DMS 273 (cell line): ENCODE data around the gene CDK6.

Source experiments
- DNase-seq: peaks from one replicate; lab custom pipeline; 2025; ENCODE audit not compliant: unreplicated experiment; lab: John Stamatoyannopoulos, UW

Gene CDK6

DNA sequence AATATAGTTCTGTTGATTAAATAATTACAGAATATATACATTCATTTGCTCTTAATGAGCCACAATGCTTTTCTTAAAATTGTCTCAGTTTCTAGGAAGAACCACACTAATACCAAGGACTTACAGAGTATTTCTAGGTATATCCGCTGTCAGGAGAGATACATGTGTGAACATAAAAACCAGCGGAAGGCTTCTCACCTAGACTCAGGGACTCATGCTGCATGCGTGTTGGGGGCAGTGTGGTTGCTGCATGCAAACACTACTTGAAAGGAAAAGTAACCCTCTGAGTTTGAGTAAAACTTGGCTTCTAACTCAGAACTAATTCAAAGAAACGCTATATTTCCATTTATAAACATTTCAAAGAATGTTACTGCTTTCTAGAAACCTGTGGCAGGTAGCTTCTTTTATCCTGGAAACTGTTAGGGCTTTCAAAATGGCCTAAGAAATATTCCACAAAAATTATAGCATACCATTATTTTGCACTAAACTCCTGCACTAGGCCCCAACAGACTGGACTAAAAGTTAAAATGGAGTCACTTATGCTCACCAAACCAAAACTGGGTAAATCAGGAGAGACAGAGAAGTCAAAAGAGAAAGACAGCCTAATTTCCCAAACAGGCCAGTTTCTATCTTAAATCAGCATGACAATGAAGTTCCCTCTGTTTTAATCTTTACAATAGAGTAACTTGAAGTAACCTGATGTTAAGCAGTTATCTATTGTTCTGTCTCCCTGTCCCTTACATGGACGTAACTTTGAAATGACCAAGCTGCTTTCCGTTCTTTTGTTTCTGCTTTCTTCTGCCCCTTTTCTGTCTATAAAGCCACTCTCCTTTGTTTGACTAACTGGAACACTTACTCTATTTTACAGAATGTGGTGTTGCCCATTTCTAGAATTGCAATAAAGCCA, 151.0 kb downstream of the CDK6 start:
- DNase-seq: no peak

GRCh38 chr7:92684274-92684673, 152.1 kb downstream of the CDK6 start:
- DNase-seq: no peak

DNA sequence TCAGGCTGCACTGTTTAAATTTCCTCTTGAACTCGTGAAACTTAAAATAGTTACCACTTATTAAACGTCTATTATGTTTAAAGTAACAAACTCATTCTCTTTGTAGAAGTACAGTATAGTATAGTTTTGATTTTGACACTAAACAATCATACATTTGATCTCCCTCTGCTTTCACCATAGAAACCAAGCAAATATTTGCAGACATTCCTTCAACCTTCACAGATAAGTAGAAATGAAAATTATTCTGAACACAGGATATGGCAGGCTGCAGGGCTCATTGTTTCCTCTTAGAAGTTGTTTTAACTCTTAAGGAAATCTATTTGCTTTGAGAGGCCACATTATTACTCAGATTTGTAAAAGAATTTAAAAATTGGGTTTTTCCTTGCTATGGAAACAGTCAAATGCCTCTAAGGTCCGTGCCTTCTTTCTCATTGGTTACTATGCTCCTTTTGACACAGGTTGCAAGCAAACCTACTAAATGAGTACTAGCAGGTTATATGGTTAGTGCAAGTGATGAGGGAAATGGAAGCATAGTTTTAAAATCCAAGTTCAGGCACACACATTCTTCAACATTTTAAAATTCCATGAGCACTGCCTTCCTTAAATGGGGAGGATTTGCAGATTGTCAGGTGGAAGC, 153.4 kb downstream of the CDK6 start:
- no peak for DNase-seq

- DNase-seq: no peak
These were observed 154.0 kb downstream of the CDK6 start for GRCh38 chr7:92682330-92682729.

DNA sequence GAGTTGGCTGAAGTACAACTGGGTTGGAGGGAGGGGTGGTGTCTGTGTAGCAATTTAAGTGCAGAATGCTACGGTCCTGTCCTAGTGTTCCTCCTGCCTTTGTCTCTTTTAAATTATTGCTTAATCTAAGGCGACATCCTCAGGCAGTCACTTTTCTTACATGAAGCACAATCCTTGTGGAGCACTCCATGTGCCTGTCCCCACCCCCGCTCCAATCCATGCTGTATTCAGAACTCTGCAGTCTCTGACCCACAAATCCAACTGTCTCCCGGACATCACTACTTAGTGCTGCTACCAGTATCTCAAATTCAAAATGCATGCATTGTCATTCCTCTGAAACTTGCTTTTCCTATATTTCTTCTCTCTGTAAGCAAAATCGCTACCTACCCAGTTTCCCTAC, 154.7 kb downstream of the CDK6 start:
- DNase-seq: no peak

DNA sequence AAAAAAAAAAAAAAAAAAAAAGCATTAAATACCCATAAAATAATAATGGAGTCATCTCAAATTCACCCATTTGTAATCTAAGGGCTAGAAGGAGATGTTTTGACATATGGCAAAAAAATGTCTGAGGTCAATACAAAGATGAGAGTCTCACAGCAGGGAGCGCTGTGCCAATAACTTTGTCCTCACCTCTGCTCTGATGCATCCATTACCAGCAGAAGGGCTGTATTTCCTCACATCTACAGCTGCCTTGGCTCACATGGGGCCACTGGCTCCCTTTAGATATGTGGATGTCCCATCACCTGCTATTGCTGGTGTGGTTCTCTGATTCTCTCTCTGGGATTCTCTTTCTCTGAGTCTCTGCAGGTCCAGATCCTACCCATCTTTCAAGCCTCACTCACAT, 155.9 kb downstream of the CDK6 start:
- no peak for DNase-seq

DNA sequence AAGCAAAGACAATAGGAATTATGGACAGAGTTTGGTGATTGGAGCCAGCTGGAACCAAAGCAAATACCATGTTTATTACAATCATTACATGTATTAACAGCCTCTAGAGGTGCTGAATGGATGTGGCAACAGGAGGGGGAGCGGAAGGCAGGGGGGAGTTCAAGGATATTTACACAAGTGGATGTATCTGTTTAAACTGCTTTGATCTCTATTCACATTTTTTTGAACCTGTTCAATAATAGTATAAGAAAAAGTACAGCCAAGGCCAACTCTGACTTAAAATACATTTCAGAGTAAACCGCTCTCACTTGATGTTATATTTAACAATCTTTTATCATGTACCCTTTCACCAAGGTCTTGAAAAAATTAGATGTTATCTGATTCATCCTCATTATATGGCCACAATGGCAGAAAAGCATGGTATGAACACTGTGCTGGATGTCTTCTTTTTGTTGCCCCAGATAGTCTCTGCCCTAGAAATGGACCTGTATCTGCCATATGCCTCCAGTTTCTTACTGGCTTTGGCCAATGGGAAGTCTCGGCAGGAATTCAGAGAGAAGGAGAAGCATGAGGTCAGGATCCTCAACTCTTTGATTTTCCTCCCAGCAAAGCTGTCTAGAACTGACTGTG, 158.0 kb downstream of the CDK6 start:
- no peak for DNase-seq

DNA sequence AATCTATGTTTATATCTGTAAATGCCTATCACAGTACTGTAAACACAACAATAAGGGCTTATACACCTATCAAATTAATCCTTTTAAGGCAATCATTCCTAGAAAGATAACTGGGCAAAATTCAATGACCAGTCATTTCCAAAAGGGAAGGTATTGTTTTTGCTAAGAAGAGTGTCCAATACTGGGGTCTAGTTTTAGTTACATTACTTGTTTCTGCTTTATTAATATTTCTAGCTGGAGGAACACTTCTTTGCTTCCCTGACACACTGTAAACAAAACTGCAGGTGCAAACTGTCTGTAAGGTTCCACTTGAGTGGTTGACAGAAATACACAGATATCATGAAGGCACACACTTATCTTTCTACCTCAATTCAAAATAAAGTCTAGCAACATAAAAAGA, 162.0 kb downstream of the CDK6 start:
- no peak for DNase-seq

DNA sequence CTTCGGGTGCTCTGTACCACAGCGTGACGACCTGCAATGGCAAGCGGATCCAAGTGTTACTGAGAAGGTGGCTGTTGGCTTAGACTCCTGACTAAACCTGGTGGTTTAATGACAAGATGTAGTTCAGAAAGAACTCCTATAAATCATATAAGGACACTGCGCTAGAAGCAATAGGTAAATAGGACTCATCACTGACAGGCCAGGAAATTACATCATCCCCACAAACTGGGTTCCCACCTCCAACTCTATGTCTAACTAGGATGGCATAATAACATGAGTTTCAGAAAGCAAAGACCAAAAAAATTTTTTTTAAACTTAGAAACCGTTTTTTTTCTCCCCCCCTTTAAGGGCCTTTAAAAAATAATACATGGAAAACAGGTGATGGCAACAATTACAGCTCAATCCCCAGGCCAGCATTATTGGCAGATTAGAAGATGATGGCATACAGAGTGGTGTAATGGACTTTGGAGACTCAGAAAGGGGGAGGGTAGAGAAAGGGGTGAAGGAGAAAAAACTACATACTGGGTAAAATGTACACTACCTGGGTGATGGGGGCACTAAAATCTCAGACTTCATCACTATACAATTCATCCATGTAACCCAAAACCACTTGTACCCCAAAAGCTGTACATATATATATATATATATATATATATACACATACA, 164.7 kb downstream of the CDK6 start:
- DNase-seq: no peak

GRCh38 chr7:92670204-92670851, 166.0 kb downstream of the CDK6 start:
- DNase-seq: no peak

GRCh38 chr7:92669616-92670165, 166.7 kb downstream of the CDK6 start:
- DNase-seq: no peak

- no peak for DNase-seq
These were observed 167.8 kb downstream of the CDK6 start for GRCh38 chr7:92668564-92668963.

DNA sequence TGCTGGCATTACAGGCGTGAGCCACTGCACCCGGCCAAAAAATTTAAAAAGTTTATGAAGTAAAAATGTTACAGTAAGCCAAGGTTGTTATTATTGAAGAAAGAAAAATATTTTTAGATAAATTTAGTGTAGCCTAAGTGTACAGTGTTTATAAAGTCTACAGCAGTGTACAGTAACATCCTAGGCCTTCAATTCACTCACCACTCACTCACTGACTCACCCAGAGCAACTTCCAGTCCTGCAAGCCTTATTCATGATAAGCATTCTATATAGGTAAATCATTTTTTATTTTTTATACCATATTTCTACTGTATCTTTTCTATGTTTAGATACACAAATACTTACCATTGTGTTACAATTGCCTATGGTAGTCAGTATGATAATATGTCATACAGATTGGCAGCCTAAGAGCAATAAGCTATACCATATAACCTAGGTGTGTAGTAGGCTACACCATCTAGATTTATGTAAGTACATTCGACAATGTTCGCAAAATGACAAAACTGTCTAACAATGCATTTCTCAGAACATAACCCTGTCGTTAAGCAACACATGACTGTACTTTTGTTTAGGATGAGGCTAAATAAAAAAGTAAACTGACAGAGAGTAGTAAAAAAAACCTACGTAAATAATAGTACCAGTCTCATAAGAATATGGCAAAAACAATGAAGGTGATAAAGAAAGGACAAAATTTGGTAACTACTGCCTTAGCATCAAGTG, 168.4 kb downstream of the CDK6 start:
- no peak for DNase-seq

- no peak for DNase-seq
These were observed 170.4 kb downstream of the CDK6 start for GRCh38 chr7:92665926-92666325.

GRCh38 chr7:92661651-92662050, 174.7 kb downstream of the CDK6 start:
- DNase-seq: no peak

GRCh38 chr7:92658671-92659070, 177.7 kb downstream of the CDK6 start:
- no peak for DNase-seq

- DNase-seq: no peak
These were observed 179.0 kb downstream of the CDK6 start for GRCh38 chr7:92657391-92657790.

DNA sequence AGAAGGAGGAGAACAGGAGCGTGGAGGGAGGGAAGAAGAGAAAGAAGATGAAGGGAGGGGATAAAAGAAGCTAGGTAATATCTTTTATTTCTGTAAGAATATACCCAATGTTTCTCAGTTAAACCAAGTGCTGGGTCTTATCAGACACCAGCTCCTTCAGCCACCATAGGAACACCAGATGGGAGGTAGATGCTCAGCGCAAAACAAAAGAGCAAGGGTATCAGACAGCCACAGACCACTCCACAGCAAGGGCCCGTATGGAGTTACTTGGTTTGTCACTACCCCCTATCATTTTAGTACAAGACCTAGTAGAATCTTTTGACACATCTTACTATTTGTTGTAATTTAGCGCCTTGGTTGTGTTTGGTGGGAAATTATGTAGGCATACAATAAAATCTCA, 180.3 kb downstream of the CDK6 start:
- DNase-seq: no peak

DNA sequence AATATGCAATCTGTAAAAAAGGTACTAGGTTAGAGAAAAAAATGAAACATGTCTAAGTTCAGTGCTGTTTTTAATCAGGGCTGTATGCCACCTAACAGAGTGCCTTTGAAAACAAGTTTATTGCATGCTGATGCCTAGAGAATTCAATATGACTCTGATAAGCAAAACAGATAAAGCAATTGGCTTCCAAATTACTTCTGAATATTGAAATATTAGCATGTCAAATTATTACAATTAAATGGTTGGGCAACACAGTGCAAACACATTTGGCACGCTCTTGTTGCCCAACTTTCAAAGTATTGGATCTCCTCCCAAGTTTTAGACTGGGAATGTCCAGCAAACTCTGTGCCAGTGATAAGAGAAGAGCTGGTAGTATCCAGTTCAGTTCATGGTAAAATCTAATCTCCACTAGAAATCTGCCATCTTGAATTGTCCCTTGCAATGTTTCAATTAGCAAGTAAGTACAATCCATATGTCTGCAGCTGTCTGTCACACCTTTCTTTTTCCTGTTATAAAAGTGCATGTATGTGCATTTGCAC, 181.0 kb downstream of the CDK6 start:
- no peak for DNase-seq

GRCh38 chr7:92653136-92653535, 183.2 kb downstream of the CDK6 start:
- DNase-seq: no peak
